Thymus (tissue), 11 donors: Measurements from ENCODE around the gene MICAL1. TPM values are rescaled to one million over a fixed set of nuclear protein-coding genes. Genes with fewer than 3 reads are reported as not detected.
"Not testable (repeated sequence)": the region's sequence is repeated elsewhere in the genome, so short reads cannot be mapped to it uniquely, and the experiment has no call there.

ENCODE experiments used
- DNase-seq, 9 donors: peaks; one replicate each; pipeline ENCODE4 v3.0.0-alpha.2; 2013; ENCODE audit warnings: low spot score in 9 of 9, low read depth in 6 of 9, missing footprints in 1 of 9
- H3K27ac ChIP-seq, 2 donors: one replicate each; pipeline ENCODE4 v1.5.1; 2013; ENCODE audit warnings: control low read depth in 1 of 2, low read depth in 1 of 2, low read length in 1 of 2, mild to moderate bottlenecking in 1 of 2, moderate library complexity in 1 of 2
- H3K27me3 ChIP-seq, 2 donors: one replicate each; pipeline ENCODE4 v1.5.1; 2013; ENCODE audit warnings: low read length in 1 of 2; ENCODE audit not compliant: control insufficient read depth in 2 of 2, insufficient read depth in 1 of 2
- H3K36me3 ChIP-seq, 2 donors: one replicate each; pipeline ENCODE4 v1.5.1; 2013; ENCODE audit warnings: low read length in 1 of 2, mild to moderate bottlenecking in 1 of 2, moderate library complexity in 1 of 2; ENCODE audit not compliant: control insufficient read depth in 2 of 2, insufficient read depth in 2 of 2
- H3K4me1 ChIP-seq, 2 donors: one replicate each; pipeline ENCODE4 v1.5.1; 2013; ENCODE audit warnings: low read length in 2 of 2; ENCODE audit not compliant: control insufficient read depth in 2 of 2, insufficient read depth in 2 of 2
- H3K4me3 ChIP-seq, 2 donors: one replicate each; pipeline ENCODE4 v1.5.1; 2013; ENCODE audit warnings: low read length in 2 of 2, control low read depth in 1 of 2, mild to moderate bottlenecking in 1 of 2
- H3K9me3 ChIP-seq, 2 donors: one replicate each; pipeline ENCODE4 v1.5.1; 2013; ENCODE audit warnings: low read length in 1 of 2, mild to moderate bottlenecking in 1 of 2; ENCODE audit not compliant: control insufficient read depth in 2 of 2, insufficient read depth in 1 of 2
- WGBS: extraction: QIAGEN DNeasy Blood & Tissue Kit; methylation state at CpG from one replicate; pipeline ENCODE4 v1.1.7; 2013; 5-methylcytosine and 5-hydroxymethylcytosine counted together
- polyA plus RNA-seq: library from polyadenylated mRNA; stranded (reverse); fragments of 200-250 nt; gene quantifications from one replicate; pipeline ENCODE4 v1.2.3, GENCODE V29; 2013
- total RNA-seq: library from RNA; stranded (reverse); fragments of 120-200 nt; gene quantifications from one replicate; pipeline ENCODE4 v1.2.4, GENCODE V29; 2013
- donor health status: healthy.

The MICAL1 gene
- total and polyA plus RNA-seq, 2 donors: 27.6 to 118 TPM

DNA sequence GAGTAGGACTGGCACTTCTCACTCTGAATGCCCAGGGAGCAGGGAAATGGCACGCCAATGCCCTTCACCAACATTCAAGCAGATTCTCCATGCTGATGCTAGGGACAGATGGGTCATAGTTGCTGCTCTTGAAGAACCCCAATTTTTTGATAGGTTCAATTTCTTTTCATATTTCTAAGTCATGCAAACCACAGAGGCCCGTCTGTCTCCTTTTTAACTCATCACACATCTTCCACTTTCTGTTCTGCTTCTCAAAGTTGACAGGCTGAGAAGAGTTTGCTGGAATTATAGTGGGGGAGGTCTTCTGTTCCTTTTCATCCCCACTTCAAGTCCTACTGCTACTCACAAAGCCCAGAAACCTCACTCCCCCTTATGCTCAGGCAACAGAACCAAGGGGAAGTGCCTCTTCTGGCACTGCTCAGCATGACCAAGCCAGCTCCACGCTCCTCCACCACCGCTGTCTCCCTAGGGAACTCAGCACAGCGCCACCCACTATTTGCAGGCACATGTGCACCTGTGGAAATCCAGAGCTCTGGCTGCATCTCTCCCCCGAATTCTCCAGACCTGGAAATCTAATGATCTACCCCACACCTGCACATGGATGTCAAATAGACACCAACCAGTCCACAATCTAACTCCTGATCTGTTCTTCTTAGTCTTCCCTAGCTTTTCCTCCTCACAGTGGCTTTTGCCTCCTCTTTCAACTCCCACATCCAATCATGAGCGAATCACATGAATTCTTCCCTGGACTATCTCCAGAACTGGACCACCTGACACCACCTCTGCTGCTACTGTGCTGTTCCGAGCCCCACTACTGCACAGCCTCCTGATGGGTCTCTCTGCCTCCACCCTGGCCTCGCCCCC lies 16.8 kb upstream of the MICAL1 start:
- no peak for DNase-seq
- Histone ChIP-seq H3K27me3 (no peaks in the 10 kb centered on the region), H3K4me1 (peaks cover 6 to 9% of the 10 kb centered on the region in 2 donors), H3K9me3 (no peaks in the 10 kb centered on the region), H3K27ac (no peak overlapping the region), H3K4me3 (no peak overlapping the region), H3K36me3 (peaks cover 54 to 80% of the 10 kb centered on the region in 2 donors)
- 97% methylated on average over 9 of the region's 9 CpGs for WGBS

DNA sequence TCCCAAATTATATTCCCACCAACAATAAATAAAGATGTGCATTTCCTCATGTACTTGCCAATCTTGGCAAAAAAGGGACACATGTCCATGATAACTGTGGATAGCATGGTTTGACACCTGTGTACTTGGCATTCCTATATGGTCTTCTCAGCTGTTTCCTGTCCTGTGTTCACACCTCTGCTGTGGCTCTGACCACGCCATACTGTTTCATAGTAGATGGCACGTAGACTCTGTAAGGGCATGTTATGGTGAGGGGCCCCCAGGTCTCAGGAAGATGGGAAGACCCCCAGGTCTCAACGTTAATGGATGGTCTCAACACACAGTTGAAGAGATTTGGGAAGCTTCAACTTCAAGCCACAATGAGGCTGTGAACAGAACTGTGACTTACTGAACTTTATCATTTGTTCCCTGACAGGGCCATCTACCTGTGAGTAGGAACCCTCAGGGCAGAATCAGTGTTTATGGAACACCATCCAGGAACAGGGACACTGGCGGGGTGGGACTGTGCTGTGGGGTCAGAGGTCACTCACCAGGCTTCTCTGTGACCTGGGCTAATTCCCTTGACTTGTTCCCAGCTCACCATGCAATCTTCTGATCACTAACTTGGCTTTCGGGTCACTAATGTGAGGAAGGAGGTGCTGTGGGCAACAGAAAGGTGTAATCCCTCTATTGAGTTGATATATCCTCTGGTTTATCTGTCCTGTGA lies 15.7 kb upstream of the MICAL1 start:
- H3K36me3 ChIP-seq: peaks cover 53 to 84% of the 10 kb centered on the region in 2 donors

DNA sequence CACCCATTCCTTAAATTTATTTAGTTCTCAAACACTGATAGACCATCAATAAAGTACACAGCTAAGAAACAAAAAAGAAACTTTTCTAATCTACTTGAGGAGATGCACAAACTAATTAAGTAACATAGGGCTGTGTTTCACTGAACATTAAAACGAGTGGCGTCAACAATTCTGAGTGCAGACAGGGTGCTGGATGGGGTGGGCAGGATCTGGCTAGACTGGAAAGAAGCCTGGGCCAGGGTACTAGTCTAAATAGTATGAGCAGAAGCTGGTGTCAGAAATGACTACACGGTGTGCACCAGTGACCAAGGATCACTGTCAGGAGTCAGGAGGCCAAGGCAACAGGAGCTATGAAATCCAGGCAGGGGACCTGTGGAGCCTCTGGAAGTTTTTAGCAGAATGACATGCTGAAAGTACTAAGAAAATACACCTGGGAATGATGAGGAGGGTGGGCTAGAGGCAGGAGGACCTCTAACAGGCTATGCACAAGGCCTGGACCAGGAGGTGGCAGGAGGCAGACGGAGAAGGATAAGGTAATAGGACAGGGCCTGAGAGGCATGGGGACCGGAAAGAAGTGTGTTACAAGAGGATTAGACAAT lies 14.1 kb upstream of the MICAL1 start:
- H3K27me3 ChIP-seq: no peaks in the 10 kb centered on the region
- no peak for DNase-seq
- H3K27ac ChIP-seq: no peak overlapping the region
- H3K9me3 ChIP-seq: no peaks in the 10 kb centered on the region
- peaks cover 50 to 81% of the 10 kb centered on the region in 2 donors for H3K36me3 ChIP-seq
- H3K4me3 ChIP-seq: no peak overlapping the region
- WGBS: 98% methylated on average over 5 of the region's 5 CpGs
- peaks cover 3 to 8% of the 10 kb centered on the region in 2 donors for H3K4me1 ChIP-seq

More for the DNA sequence above, 15.7 kb upstream of the MICAL1 start:
- Histone ChIP-seq H3K4me1 (peaks cover 3 to 8% of the 10 kb centered on the region in 2 donors), H3K27me3 (no peaks in the 10 kb centered on the region), H3K4me3 (no peak overlapping the region), H3K27ac (no peak overlapping the region), H3K9me3 (no peaks in the 10 kb centered on the region)
- DNase-seq: no peak
- WGBS: 98% methylated on average over 5 of the region's 5 CpGs

DNA sequence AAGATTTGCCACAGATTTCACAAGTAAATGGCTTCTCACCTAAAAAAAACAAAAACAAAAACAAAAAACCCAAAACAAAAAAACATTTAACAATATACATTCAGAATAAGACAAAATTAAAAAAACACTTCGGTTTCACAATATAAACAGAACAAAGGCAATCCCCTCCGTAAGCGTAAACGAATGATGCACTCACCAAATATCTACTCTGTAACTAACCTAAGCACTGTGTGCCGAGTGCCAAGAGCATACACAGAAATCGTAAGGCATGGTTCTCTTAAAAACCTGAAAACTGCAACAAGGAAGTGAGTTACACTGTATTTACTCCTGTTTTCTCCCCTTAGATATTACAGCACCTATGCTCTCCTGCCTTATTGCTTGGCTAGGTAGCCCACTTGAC lies 12.1 kb upstream of the MICAL1 start:
- Histone ChIP-seq H3K4me1 (peaks cover 3 to 8% of the 10 kb centered on the region in 2 donors), H3K27me3 (no peaks in the 10 kb centered on the region), H3K9me3 (no peaks in the 10 kb centered on the region), H3K4me3 (no peak overlapping the region), H3K27ac (no peak overlapping the region), H3K36me3 (peaks cover 38 to 72% of the 10 kb centered on the region in 2 donors)
- WGBS: 98% methylated on average over 6 of the region's 6 CpGs
- no peak for DNase-seq

DNA sequence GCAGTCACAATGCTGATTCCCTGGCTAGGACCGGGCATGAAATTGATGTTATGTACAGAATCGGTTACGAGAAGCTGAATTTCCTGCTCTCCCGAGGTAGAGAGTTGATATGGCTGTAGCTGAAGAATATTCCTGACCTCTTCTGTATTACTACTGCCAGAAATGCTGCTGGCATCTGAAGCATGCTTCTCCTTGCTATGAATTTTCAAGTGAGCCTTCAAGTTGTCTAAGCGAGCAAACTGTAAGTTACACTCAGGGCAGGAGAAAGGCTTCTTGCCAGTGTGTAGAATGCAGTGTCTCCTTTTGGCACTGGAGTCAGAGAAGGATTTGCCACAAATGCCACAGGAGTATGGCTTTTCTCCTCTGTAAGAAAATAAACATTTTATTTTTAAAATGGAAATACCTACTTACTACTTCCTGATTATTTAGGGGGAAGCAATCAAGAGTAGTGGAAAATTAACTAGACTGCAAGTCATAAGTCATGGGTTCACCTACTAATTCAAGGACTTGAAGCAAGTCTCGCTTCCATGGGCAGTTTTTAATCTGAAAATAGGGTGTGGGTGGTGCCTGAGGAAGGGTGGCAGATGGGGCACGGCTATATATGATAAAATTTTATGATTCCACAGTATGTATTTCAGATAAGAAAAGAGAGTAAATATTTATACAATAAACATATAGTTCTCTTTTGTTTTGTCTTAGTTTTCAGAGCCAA lies 10.8 kb upstream of the MICAL1 start:
- 98% methylated on average over 7 of the region's 7 CpGs for WGBS
- Histone ChIP-seq H3K27ac (no peak overlapping the region), H3K36me3 (peaks cover 26 to 69% of the 10 kb centered on the region in 2 donors)

DNA sequence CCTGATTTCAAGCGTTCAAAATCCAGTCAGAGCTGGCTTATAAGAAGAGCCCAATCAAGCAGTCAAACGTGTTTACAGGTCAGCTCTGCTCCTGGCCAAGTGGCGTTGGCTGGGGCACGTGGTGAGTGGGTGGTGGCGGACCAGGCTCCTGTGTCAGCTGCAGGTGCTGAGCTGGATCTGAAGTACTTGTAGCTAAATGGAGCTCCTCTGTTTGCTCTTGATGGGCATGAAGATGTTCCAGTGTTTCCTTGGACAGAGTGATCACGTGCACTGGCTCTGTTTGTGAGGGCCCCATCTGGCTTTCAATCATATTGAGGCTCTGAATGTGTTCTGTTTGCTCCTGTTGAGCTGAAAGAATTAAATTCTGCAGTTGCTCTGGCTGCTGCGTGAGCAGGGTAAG lies 10.2 kb upstream of the MICAL1 start:
- Histone ChIP-seq H3K9me3 (no peaks in the 10 kb centered on the region), H3K36me3 (peaks cover 21 to 66% of the 10 kb centered on the region in 2 donors), H3K27ac (no peak overlapping the region), H3K27me3 (no peaks in the 10 kb centered on the region), H3K4me3 (no peak overlapping the region), H3K4me1 (peaks cover 3 to 8% of the 10 kb centered on the region in 2 donors)
- no peak for DNase-seq
- 97% methylated on average over 7 of the region's 7 CpGs for WGBS

More for the DNA sequence above, 10.8 kb upstream of the MICAL1 start:
- Histone ChIP-seq H3K27me3 (no peaks in the 10 kb centered on the region), H3K4me3 (no peak overlapping the region), H3K9me3 (no peaks in the 10 kb centered on the region), H3K4me1 (peaks cover 3 to 8% of the 10 kb centered on the region in 2 donors)
- no peak for DNase-seq

DNA sequence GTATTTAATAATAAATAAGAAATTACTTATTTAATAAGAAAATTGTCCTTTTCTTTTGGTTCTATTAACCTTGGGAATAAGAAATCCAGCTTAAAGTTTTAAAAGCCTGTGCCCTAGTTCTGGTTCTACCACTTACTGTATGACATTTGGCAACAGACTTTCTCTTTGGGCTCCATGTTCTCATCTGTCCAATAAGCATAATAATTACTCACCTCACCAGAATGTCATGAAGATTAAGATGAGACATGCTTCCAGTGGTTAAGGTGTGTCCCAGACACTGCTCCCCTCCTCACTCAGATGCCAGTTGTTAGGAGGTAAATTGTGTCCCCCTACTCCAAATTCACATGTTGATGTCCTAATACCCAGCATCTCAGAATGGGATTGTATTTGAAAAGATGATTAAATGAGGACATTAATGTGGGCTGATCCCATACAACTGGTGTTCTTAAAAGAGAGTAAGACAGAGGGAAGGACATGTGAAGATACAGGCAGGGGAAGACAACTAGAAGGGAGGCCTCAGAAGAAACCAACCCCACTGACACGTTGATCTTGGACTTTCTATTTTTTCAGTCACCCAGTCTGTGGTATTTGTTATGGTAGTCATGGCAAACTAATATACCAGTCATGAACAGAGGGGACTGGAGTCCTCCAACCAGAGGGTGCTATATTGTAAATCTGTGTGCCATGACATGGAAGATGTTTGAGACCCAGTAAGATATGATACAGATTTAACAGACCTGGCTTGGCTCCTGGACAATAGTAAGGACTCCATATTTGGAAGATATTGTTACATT lies 6.4 kb upstream of the MICAL1 start:
- Histone ChIP-seq H3K27ac (no peak overlapping the region), H3K27me3 (no peaks in the 10 kb centered on the region), H3K36me3 (peaks cover 8 to 41% of the 10 kb centered on the region in 2 donors), H3K9me3 (no peaks in the 10 kb centered on the region), H3K4me1 (peaks cover 4 to 14% of the 10 kb centered on the region in 2 donors), H3K4me3 (no peak overlapping the region)
- WGBS: 98% methylated on average over 1 of the region's 1 CpG
- DNase-seq: no peak

DNA sequence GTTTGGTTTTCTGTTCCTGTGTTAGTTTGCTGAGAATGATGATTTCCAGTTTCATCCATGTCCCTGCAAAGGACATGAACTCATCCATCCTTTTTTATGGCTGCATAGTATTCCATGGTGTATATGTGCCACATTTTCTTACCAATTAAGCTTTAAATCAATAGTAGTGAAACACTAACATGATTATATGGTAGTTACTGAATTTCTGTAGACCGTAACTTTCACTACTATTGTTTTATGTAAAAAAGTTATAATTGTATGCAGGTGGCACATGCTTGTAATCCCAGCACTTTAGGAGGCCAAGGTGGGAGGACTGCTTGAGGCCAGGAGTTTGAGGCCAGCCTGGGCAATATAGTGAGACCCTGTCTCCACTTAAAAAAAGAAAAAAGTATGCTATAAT lies 5.6 kb upstream of the MICAL1 start:
- not testable (repeated sequence) for H3K9me3 ChIP-seq, DNase-seq, H3K27me3 ChIP-seq, H3K4me3 ChIP-seq, H3K27ac ChIP-seq
- H3K4me1 ChIP-seq: peaks cover 5 to 21% of the 10 kb centered on the region in 2 donors
- H3K36me3 ChIP-seq: peaks cover 7 to 34% of the 10 kb centered on the region in 2 donors
- 98% methylated on average over 1 of the region's 1 CpG for WGBS
